AG10803 (cell line): ENCODE data around the gene ARHGAP26.

Experiments used
- DNase-seq: peaks from one replicate; pipeline ENCODE4 v3.0.0; 2010; ENCODE audit warnings: low read depth
- H3K4me3 ChIP-seq: 2 replicates; pipeline ENCODE4 v1.5.1; 2011; ENCODE audit warnings: mild to moderate bottlenecking, low read length, control low read depth
- CTCF ChIP-seq: conservative IDR thresholded peaks from 2 replicates; pipeline ENCODE4 v1.5.1; 2011; ENCODE audit warnings: mild to moderate bottlenecking, low read length, control low read depth, inconsistent platforms

The ARHGAP26 gene

GRCh38 chr5:143228597-143229293 is 458.6 kb downstream of the ARHGAP26 start:
- no peak for TF ChIP-seq CTCF
- no peak overlapping the region for H3K4me3 ChIP-seq

GRCh38 chr5:143229426-143229895 is 459.3 kb downstream of the ARHGAP26 start:
- DNase-seq = no peak
- TF ChIP-seq CTCF = no peak
- no peak overlapping the region for H3K4me3 ChIP-seq

More at GRCh38 chr5:143228597-143229293, 458.6 kb downstream of the ARHGAP26 start:
- no peak for DNase-seq

DNA sequence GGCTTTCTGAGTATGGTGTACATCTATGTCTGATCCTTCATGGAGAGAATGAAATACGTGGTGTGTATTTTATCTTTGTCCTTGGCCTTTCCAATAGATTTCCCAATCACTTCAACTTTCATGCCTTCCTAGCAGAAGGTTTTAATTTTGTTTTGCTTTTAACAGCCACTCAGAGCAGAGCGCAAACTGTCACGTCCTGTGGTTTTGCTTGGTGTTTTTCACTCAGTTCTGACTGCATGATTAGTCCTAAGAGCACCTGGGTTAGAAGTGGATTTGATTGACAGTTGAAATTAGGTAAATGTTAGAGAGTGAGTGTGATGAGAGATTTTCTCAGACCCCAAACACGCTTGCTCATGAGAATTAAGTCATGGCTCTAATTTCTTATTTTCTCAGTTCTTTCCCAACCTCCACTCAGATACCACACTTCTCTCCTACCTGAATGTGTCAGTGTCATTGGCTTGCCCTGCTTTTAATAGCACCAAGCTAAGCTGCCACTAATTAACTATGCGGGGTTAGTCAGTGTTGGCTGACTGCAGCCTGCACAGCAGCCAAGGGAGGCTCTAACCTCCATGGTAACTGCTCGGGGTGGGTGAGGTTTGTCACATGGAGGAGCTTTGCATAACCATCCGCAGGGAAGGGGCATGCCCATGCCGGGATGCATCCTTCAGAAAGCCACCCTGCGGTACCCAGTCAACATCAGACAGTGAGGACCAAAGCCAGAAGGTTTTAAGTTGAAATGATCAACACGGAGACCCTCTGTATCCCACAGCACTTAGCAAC is 459.9 kb downstream of the ARHGAP26 start:
- no peak for TF ChIP-seq CTCF
- peak; percentile 87 for DNase-seq
- H3K4me3 ChIP-seq = no peak overlapping the region; the same call in 1 of the 2 replicates

DNA sequence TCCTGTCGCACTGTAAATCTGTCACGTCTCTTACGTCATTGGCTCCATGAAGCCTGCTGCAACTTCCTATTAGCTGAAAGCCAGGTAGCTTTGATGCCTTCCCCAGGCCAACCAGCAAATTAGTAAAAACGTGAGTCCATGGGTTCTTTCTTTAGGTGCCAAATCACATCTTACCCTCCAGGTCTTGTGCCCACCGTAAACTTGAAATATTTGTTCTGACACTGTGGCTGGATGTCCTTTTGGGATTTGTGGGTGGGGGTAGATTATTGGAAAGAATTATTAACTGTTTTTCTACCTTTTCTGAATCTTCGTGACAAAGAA is 460.5 kb downstream of the ARHGAP26 start:
- no peak overlapping the region; the same call in 1 of the 2 replicates for H3K4me3 ChIP-seq
- no peak for DNase-seq
- TF ChIP-seq CTCF = no peak

- no peak for TF ChIP-seq CTCF
- DNase-seq = peak; percentile 54
- H3K4me3 ChIP-seq = no peak overlapping the region
Observed at GRCh38 chr5:143231416-143231815, 461.2 kb downstream of the ARHGAP26 start.

- DNase-seq = no peak
- H3K4me3 ChIP-seq = no peak overlapping the region
- TF ChIP-seq CTCF = no peak
Observed at GRCh38 chr5:143231973-143232812, 462.0 kb downstream of the ARHGAP26 start.
